ENCODE results near the gene MYO1G. TPM values are rescaled to one million over a fixed set of nuclear protein-coding genes. Genes with fewer than 3 reads are reported as not detected.
A peak's percentile ranks its signal among the peaks of the same experiment; 100 is the strongest.

MYO1G gene
- polyA plus RNA-seq, 1 of the 3 experiments (the other 2 are of a cell fraction) = 0.05 TPM

- WGBS (ENCODE audit: low lambda C conversion rate) = no CpG with 5 or more reads among the region's 16 CpGs
- Histone ChIP-seq H3K4me2 (no peak overlapping the region), H3K4me3 (ENCODE audit: low read depth in 2 of 2, low read length in 1 of 2) (no peak overlapping the region), H3K36me3 (replicated peaks in 1 of 2; ENCODE audit: control insufficient read depth in 1 of 2, insufficient read depth in 2 of 2, low read length in 1 of 2) (no peaks in the 10 kb centered on the region), H3F3A (replicated peaks; ENCODE audit: insufficient read depth) (no peaks in the 10 kb centered on the region), H3K27me3 (ENCODE audit: insufficient read depth) (no peaks in the 10 kb centered on the region), H2AFZ (ENCODE audit: low read depth) (no peak overlapping the region), H3K27ac (ENCODE audit: low read depth in 2 of 2, low read length in 1 of 2) (no peak overlapping the region), H3K9ac (no peak overlapping the region), H3K79me2 (ENCODE audit: insufficient read depth) (no peaks in the 10 kb centered on the region), H3K9me2 (no peaks in the 10 kb centered on the region), H3K9me3 (no peaks in the 10 kb centered on the region), H4K20me1 (ENCODE audit: insufficient read depth) (no peaks in the 10 kb centered on the region), H3K4me1 (ENCODE audit: control insufficient read depth in 1 of 2, insufficient read depth in 2 of 2, low read depth in 1 of 2, low read length in 1 of 2) (no peaks in the 10 kb centered on the region)
- peak; percentile 46 for DNase-seq
- TF ChIP-seq NRF1 (IDR thresholded peaks at IDR 0.05; ENCODE audit: low read depth, low read length) = no peak
- no peak for TF ChIP-seq ZBTB33 (IDR thresholded peaks at IDR 0.05; ENCODE audit: borderline replicate concordance, low read depth)
- no peak for TF ChIP-seq USF1 (IDR thresholded peaks at IDR 0.05; ENCODE audit: borderline replicate concordance, low read depth)
- TF ChIP-seq POLR2AphosphoS5 (IDR thresholded peaks at IDR 0.05; ENCODE audit: low read depth, low read length) = no peak
- TF ChIP-seq MAX (IDR thresholded peaks at IDR 0.05; ENCODE audit: low read depth) = no peak
- TF ChIP-seq CTCF (IDR thresholded peaks at IDR 0.05) = no peak
- no peak for TF ChIP-seq GABPA (IDR thresholded peaks at IDR 0.05; ENCODE audit: low read depth)
- no peak for TF ChIP-seq FOXJ3 (CRISPR knock-in tag; IDR thresholded peaks at IDR 0.05)
- no peak for TF ChIP-seq RFX5 (IDR thresholded peaks at IDR 0.05; ENCODE audit: low read length)
- TF ChIP-seq SIN3A (IDR thresholded peaks at IDR 0.05; ENCODE audit: borderline replicate concordance, low read depth, low read length) = no peak
- TF ChIP-seq YY1 (IDR thresholded peaks at IDR 0.05; ENCODE audit: low read depth) = no peak
- TF ChIP-seq TCF12 (IDR thresholded peaks at IDR 0.05) = no peak
- no peak for TF ChIP-seq JUND (IDR thresholded peaks at IDR 0.05)
- TF ChIP-seq RXRA (IDR thresholded peaks at IDR 0.05; ENCODE audit: borderline replicate concordance, low read depth) = no peak
- no peak for TF ChIP-seq NFIC (IDR thresholded peaks at IDR 0.05; ENCODE audit: borderline replicate concordance)
- TF ChIP-seq FOSL2 (IDR thresholded peaks at IDR 0.05; ENCODE audit: borderline replicate concordance, low read depth) = no peak
- TF ChIP-seq PBX3 (IDR thresholded peaks at IDR 0.05) = no peak
- TF ChIP-seq FOXM1 (IDR thresholded peaks at IDR 0.05; ENCODE audit: low read depth) = no peak
- no peak for TF ChIP-seq REST (IDR thresholded peaks at IDR 0.05; ENCODE audit: low read depth, low read length)
- no peak for TF ChIP-seq RAD21 (IDR thresholded peaks at IDR 0.05; ENCODE audit: low read length)
- CTCF ChIA-PET = interaction anchor here (1.0 to 1.7 kb wide), 3 partner anchors 12 to 174 kb away, joined by 3 to 4 read pairs (median 4); no protein-coding TSS in a partner anchor
- POLR2A ChIA-PET = interaction anchor here (1.0 kb wide), 1 partner anchor 24 kb away, joined by 6 read pairs; no protein-coding TSS in a partner anchor
Observed at GRCh38 chr7:44961844-44962482, 16.9 kb downstream of the MYO1G start.
